Ovary (tissue), 3 donors: ENCODE results near the gene OR8G5.

Source experiments
- CTCF ChIP-seq, 3 donors: fragments of 450-650 bp in 2 of 3; fragments of 200-600 bp in 1 of 3; IDR thresholded peaks; one replicate each; pipeline versions ENCODE4 v1.5.1 to v1.8.0; 2016 to 2022; ENCODE audit warnings: antibody characterized with exemption in 3 of 3, mild to moderate bottlenecking in 1 of 3
- POLR2A ChIP-seq: fragments of 450-650 bp; IDR thresholded peaks from one replicate; pipeline ENCODE4 v1.6.1; 2017; ENCODE audit warnings: antibody characterized with exemption, mild to moderate bottlenecking, moderate library complexity
- donor health status: DM: no; HTN: no; CAD: no.

- TF ChIP-seq CTCF (IDR thresholded peaks at IDR 0.05) (no peak), POLR2A (no peak)
Measured at GRCh38 chr11:124313131-124313530, 57.0 kb downstream of the OR8G5 start.
